Neuronal stem cell (in vitro differentiated cells): ENCODE measurements around the gene METTL5.
"Not testable (repeated sequence)": the region's sequence is repeated elsewhere in the genome, so short reads cannot be mapped to it uniquely, and the experiment has no call there.

ENCODE experiments used
- DNase-seq: peaks from one replicate; pipeline ENCODE4 v3.0.0-alpha.2; 2013; ENCODE audit warnings: low spot score
- H2AFZ ChIP-seq: one replicate; pipeline ENCODE4 v1.6.1; 2013; ENCODE audit warnings: mild to moderate bottlenecking, low read length, inconsistent platforms
- H2AK5ac ChIP-seq: 2 replicates; pipeline ENCODE4 v1.6.1; 2013; ENCODE audit warnings: low read depth, mild to moderate bottlenecking, inconsistent platforms, low read length, moderate library complexity, mixed read lengths
- H2BK120ac ChIP-seq: 2 replicates; pipeline ENCODE4 v1.6.1; 2013; ENCODE audit warnings: low read depth, mild to moderate bottlenecking, inconsistent platforms, low read length, moderate library complexity, mixed read lengths
- H2BK12ac ChIP-seq: one replicate; pipeline ENCODE4 v1.6.1; 2013; ENCODE audit warnings: low read length, inconsistent platforms
- H2BK15ac ChIP-seq: 2 replicates; pipeline ENCODE4 v1.6.1; 2013; ENCODE audit warnings: mild to moderate bottlenecking, low read length, inconsistent platforms, mixed read lengths
- H2BK5ac ChIP-seq: one replicate; pipeline ENCODE4 v1.6.1; 2013; ENCODE audit warnings: inconsistent platforms, mild to moderate bottlenecking, low read length, moderate library complexity
- H3K14ac ChIP-seq: one replicate; pipeline ENCODE4 v1.6.1; 2013; ENCODE audit warnings: low read length, inconsistent platforms
- H3K18ac ChIP-seq: 2 replicates; pipeline ENCODE4 v1.6.1; 2013; ENCODE audit warnings: low read length, inconsistent platforms
- H3K23ac ChIP-seq: 2 replicates; pipeline ENCODE4 v1.6.1; 2013; ENCODE audit warnings: low read depth, mild to moderate bottlenecking, mixed read lengths, low read length, inconsistent platforms; ENCODE audit not compliant: poor library complexity
- H3K27ac ChIP-seq: replicated peaks from 3 replicates; pipeline ENCODE4 v1.5.1; 2013; ENCODE audit warnings: low read length, inconsistent platforms
- H3K27me3 ChIP-seq, 3 experiments: 2 replicates each; pipeline ENCODE4 v1.6.1; 2013; ENCODE audit warnings: low read length in 3 of 3, mild to moderate bottlenecking in 2 of 3, inconsistent platforms in 1 of 3, low read depth in 1 of 3, mixed read lengths in 1 of 3, moderate library complexity in 1 of 3; ENCODE audit not compliant: control insufficient read depth in 3 of 3, insufficient read depth in 3 of 3
- H3K36me3 ChIP-seq, 2 donors: replicated peaks in 1 of 2; 2 replicates each; pipeline ENCODE4 v1.6.1; 2013; ENCODE audit warnings: low read length in 2 of 2; ENCODE audit not compliant: control insufficient read depth in 2 of 2, insufficient read depth in 2 of 2
- H3K4ac ChIP-seq: 2 replicates; pipeline ENCODE4 v1.6.1; 2013; ENCODE audit warnings: inconsistent platforms, mild to moderate bottlenecking, low read length, moderate library complexity
- H3K4me1 ChIP-seq, 2 donors: 1 replicate in 1 of 2; 2 replicates in 1 of 2; pipeline ENCODE4 v1.6.1; 2013; ENCODE audit warnings: low read length in 2 of 2, low read depth in 1 of 2; ENCODE audit not compliant: control insufficient read depth in 2 of 2, insufficient read depth in 1 of 2
- H3K4me2 ChIP-seq: one replicate; pipeline ENCODE4 v1.6.1; 2013; ENCODE audit warnings: mild to moderate bottlenecking, low read length, inconsistent platforms; ENCODE audit not compliant: insufficient read depth, poor library complexity, severe bottlenecking
- H3K4me3 ChIP-seq, 2 donors: 2 replicates each; pipeline ENCODE4 v1.5.1; 2013; ENCODE audit warnings: low read length in 2 of 2, mild to moderate bottlenecking in 2 of 2, inconsistent platforms in 1 of 2, moderate library complexity in 1 of 2
- H3K79me1 ChIP-seq: one replicate; pipeline ENCODE4 v1.6.1; 2013; ENCODE audit warnings: low read depth, mild to moderate bottlenecking, inconsistent platforms, low read length, moderate library complexity
- H3K9ac ChIP-seq: one replicate; pipeline ENCODE4 v1.6.1; 2013; ENCODE audit warnings: mild to moderate bottlenecking, low read depth, low read length, inconsistent platforms; ENCODE audit not compliant: poor library complexity
- H3K9me3 ChIP-seq, 2 donors: replicated peaks in 1 of 2; 2 replicates each; pipeline versions ENCODE3 to v1.6.1; 2013; ENCODE audit warnings: low read length in 2 of 2, mild to moderate bottlenecking in 2 of 2, inconsistent platforms in 1 of 2, low read depth in 1 of 2, mixed read lengths in 1 of 2, moderate library complexity in 1 of 2; ENCODE audit not compliant: control insufficient read depth in 2 of 2, insufficient read depth in 1 of 2
- H4K8ac ChIP-seq: one replicate; pipeline ENCODE4 v1.6.1; 2013; ENCODE audit warnings: low read depth, mild to moderate bottlenecking, inconsistent platforms, low read length, moderate library complexity
- H4K91ac ChIP-seq: one replicate; pipeline ENCODE4 v1.6.1; 2013; ENCODE audit warnings: low read length, low read depth, mild to moderate bottlenecking, inconsistent platforms; ENCODE audit not compliant: poor library complexity
- whole genome bisulfite sequencing, 2 donors: extraction: QIAGEN DNeasy Blood & Tissue Kit; methylation state at CpG; one replicate each; pipeline ENCODE4 v1.1.7; 2013; ENCODE audit warnings: missing lambda C conversion rate in 2 of 2, mixed read lengths in 1 of 2; ENCODE audit not compliant: insufficient read length in 2 of 2, insufficient replicate concordance in 1 of 2; ENCODE audit errors: extremely low coverage in 2 of 2; 5-methylcytosine and 5-hydroxymethylcytosine counted together

METTL5 gene

DNA sequence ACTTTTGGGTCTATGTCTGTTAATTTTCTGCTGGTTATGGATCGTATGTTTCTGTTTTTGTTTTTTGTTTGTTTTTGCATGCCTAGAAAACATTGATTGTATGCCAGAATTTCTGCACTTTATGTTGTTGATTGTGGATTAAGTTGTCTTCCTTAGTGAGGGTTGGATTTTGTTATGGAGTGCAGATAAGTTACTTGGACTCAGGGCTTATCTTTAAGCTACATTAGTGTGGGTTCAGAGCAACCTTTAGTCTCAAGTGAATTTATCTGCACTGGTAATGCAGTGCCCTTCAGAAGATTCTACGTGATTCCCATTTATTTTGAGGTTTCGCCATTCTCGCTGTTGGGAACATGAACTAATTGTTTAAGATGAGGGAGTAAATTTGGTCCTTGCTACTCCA lies 35.4 kb upstream of the METTL5 start:
- Histone ChIP-seq H3K4ac (no peak overlapping the region), H3K27ac (no peak overlapping the region), H3K23ac (no peak overlapping the region), H3K9ac (no peak overlapping the region), H3K27me3 (no peaks in the 10 kb centered on the region), H4K8ac (no peak overlapping the region), H3K4me2 (no peak overlapping the region), H2BK5ac (no peak overlapping the region), H2AK5ac (no peak overlapping the region), H2BK120ac (no peak overlapping the region), H2AFZ (no peak overlapping the region), H3K14ac (no peak overlapping the region), H4K91ac (no peak overlapping the region), H3K36me3 (no peaks in the 10 kb centered on the region), H3K4me1 (no peaks in the 10 kb centered on the region), H2BK12ac (no peak overlapping the region), H2BK15ac (no peak overlapping the region), H3K18ac (no peak overlapping the region), H3K4me3 (no peak overlapping the region), H3K9me3 (peaks cover 0 to 2% of the 10 kb centered on the region in 2 donors), H3K79me1 (no peaks in the 10 kb centered on the region)
- no CpG with 5 or more reads among the region's 4 CpGs for WGBS, 2 donors
- DNase-seq = no peak

DNA sequence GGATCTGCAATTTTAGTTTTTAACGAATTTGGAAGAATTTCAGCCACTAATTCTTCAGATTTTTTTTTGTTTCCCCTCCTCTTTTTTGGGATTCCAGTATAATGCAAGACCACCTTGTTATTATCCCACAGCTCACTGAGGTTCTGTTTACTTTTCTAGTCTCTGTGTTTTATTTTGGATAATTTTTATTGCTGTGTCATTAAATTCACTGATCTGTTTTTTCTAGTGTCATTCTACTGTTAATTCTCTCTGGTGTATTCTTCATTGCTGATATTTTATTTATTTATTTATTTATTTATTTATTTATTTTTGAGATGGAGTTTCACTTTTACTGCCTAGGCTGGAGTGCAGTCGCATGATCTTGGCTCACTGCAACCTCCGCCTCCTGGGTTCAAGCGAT lies 34.7 kb upstream of the METTL5 start:
- no peak overlapping the region for H3K4me2 ChIP-seq
- H3K9me3 ChIP-seq = peaks cover 0 to 2% of the 10 kb centered on the region in 2 donors
- no peak overlapping the region for H4K91ac ChIP-seq
- no peak for DNase-seq
- H3K4ac ChIP-seq = no peak overlapping the region
- no peaks in the 10 kb centered on the region for H3K4me1 ChIP-seq
- no peak overlapping the region for H2AFZ ChIP-seq
- no peak overlapping the region for H2BK15ac ChIP-seq
- no peak overlapping the region for H2BK12ac ChIP-seq
- no peaks in the 10 kb centered on the region for H3K27me3 ChIP-seq
- H2BK120ac ChIP-seq = no peak overlapping the region
- H2BK5ac ChIP-seq = no peak overlapping the region
- no peak overlapping the region for H3K4me3 ChIP-seq
- H4K8ac ChIP-seq = no peak overlapping the region
- no peak overlapping the region for H2AK5ac ChIP-seq
- H3K27ac ChIP-seq = no peak overlapping the region
- H3K9ac ChIP-seq = no peak overlapping the region
- no CpG with 5 or more reads among the region's 4 CpGs for WGBS, 2 donors
- H3K23ac ChIP-seq = no peak overlapping the region
- no peaks in the 10 kb centered on the region for H3K36me3 ChIP-seq
- no peak overlapping the region for H3K14ac ChIP-seq
- no peak overlapping the region for H3K18ac ChIP-seq
- no peaks in the 10 kb centered on the region for H3K79me1 ChIP-seq

DNA sequence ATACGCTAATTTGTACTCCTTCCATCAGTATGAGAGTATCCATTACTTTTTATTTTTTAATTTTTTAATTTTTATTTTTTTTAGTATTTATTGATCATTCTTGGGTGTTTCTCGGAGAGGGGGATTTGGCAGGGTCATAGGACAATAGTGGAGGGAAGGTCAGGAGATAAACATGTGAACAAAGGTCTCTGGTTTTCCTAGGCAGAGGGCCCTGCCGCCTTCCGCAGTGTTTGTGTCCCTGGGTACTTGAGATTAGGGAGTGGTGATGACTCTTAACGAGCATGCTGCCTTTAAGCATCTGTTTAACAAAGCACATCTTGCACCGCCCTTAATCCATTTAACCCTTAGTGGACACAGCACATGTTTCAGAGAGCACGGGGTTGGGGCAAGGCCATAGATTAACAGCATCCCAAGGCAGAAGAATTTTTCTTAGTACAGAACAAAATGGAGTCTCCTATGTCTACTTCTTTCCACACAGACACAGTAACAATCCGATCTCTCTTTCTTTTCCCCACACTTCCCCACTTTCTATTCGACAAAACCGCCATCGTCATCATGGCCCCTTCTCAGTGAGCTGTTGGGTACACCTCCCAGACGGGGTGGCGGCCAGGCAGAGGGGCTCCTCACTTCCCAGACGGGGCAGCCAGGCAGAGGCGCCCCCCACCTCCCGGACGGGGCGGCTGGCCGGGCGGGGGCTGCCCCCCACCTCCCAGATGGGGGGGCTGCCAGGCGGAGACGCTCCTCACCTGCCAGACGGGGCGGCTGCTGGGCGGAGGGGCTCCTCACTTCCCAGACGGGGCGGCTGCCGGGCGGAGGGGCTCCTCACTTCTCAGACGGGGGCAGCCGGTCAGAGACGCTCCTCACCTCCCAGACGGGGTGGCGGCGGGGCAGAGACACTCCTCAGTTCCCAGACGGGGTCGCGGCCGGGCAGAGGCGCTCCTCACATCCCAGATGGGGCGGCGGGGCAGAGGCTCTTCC lies 30.9 kb upstream of the METTL5 start:
- not testable (repeated sequence) for H2AFZ ChIP-seq, H3K23ac ChIP-seq, H3K36me3 ChIP-seq, H4K8ac ChIP-seq, H2BK15ac ChIP-seq, H3K9ac ChIP-seq, H2BK12ac ChIP-seq, H2BK5ac ChIP-seq, DNase-seq, H3K14ac ChIP-seq, H2AK5ac ChIP-seq, H3K4ac ChIP-seq, H3K4me2 ChIP-seq, H3K4me1 ChIP-seq, H3K27me3 ChIP-seq, H3K9me3 ChIP-seq, H3K4me3 ChIP-seq, H3K79me1 ChIP-seq, H3K27ac ChIP-seq, H4K91ac ChIP-seq, H3K18ac ChIP-seq, H2BK120ac ChIP-seq
- no CpG with 5 or more reads among the region's 42 CpGs for WGBS, 2 donors

GRCh38 chr2:169853041-169853668 lies 28.4 kb upstream of the METTL5 start:
- no peak for DNase-seq
- Histone ChIP-seq H3K27ac (no peak overlapping the region), H2AFZ (no peak overlapping the region), H3K18ac (no peak overlapping the region), H4K8ac (no peak overlapping the region), H2BK12ac (no peak overlapping the region), H3K9me3 (peaks cover 2 to 4% of the 10 kb centered on the region in 2 donors), H2BK120ac (no peak overlapping the region), H3K79me1 (no peaks in the 10 kb centered on the region), H3K4me1 (no peaks in the 10 kb centered on the region), H2AK5ac (no peak overlapping the region), H4K91ac (no peak overlapping the region), H3K27me3 (no peaks in the 10 kb centered on the region), H3K4me3 (no peak overlapping the region), H2BK5ac (no peak overlapping the region), H3K4ac (no peak overlapping the region), H3K36me3 (peaks cover 0 to 3% of the 10 kb centered on the region in 2 donors), H2BK15ac (no peak overlapping the region), H3K23ac (no peak overlapping the region), H3K9ac (no peak overlapping the region), H3K14ac (no peak overlapping the region), H3K4me2 (no peak overlapping the region)
- WGBS, 2 donors = no CpG with 5 or more reads among the region's 4 CpGs
